ENCODE results near the gene POLR3E.

DNA sequence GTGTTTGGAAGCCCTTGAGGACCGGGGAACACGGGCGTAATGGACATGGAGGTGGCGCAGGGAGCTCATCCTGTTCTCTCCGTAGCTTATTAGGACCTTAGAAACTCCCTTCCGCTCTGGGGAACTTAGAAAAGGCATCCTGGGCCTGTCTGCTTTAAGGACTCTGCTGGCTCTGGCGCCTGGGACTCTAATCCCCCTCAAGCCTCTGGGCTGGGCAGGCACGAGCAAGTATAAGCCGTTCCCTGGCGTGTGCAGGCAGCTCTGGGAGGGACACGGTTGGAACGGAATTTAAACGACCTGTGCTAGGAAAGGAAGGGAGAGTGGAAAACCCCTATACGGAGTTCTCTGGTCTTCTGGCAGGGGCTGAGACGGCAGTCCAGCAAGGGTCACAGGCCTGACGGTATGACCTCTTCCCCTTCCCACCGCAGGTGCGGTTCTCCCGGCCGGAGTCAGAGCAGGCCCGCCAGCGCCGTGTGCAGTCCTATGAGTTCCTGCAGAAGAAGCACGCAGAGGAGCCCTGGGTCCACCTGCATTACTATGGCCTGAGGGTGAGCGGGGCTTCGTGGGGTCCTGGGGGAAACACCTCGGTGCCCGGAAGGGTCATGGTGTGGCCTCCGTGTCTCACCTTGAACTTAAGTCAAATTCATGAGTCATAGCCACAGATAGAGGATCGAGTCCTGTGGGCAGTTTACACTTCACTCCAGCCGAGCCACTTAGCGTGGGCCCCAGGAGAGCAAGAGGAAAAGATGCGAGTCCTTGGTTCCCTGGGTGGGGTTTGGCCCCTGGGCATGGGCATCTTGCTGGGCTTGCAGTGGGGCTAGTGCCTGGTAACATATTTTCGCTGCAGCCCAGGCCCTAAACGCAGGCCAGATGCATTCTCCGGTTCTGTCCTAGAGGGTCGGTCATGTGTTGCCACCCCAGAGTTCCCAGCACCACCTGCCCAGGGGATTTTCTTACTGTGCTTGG is 17.7 kb downstream of the POLR3E start:
- TF ChIP-seq, protein P1, sequence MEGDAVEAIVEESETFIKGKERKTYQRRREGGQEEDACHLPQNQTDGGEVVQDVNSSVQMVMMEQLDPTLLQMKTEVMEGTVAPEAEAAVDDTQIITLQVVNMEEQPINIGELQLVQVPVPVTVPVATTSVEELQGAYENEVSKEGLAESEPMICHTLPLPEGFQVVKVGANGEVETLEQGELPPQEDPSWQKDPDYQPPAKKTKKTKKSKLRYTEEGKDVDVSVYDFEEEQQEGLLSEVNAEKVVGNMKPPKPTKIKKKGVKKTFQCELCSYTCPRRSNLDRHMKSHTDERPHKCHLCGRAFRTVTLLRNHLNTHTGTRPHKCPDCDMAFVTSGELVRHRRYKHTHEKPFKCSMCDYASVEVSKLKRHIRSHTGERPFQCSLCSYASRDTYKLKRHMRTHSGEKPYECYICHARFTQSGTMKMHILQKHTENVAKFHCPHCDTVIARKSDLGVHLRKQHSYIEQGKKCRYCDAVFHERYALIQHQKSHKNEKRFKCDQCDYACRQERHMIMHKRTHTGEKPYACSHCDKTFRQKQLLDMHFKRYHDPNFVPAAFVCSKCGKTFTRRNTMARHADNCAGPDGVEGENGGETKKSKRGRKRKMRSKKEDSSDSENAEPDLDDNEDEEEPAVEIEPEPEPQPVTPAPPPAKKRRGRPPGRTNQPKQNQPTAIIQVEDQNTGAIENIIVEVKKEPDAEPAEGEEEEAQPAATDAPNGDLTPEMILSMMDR (IDR thresholded peaks at IDR 0.05) = no peak
- TF ChIP-seq EZH2 (IDR thresholded peaks at IDR 0.05; ENCODE audit: borderline replicate concordance, insufficient read depth, low read depth, low read length, poor library complexity, severe bottlenecking) = no peak

Data from B cell (primary cell).